ENCODE results near the gene OR5AU1.

DNA sequence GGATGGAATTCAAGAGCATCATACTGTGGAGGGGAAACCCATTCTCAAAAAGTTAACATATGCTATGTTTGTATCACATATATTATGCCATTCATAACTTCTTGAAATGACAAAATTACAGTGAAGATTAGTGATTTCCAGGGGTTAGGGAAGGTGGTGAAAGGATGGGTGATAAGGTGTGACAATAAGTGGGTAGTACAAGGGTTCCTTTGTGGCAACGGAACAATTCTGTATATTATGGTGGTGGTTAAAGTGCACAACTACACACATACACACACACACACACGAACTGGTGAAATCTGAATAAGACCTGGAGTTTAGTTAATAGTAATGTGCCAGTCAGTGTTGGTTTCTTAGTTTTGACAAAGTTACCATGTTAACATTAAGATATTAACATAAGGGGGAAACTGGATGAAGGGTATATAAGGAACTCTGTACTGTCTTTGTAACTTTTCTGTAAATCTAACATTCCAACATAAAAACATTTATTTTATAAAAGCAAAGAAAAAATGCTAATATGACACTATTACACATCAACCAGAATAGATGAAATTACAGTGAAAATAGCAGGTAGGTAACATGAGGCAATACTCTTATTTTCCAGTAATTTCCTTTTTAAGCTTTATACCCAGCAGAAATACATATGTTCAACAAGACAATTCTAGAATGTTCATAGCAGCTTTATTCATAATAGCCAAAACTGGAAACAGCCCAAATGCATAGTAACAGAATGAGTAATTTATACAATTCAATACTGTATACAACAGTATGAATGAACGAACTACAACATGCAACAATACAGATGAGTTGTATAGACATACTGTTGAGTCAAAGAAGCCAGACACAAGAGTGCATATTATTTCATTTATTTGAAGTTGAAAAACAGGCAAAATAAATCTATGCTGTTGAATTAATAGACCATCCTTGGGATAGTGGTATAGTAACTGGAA, 44.0 kb upstream of the OR5AU1 start:
- TF ChIP-seq, protein P1, sequence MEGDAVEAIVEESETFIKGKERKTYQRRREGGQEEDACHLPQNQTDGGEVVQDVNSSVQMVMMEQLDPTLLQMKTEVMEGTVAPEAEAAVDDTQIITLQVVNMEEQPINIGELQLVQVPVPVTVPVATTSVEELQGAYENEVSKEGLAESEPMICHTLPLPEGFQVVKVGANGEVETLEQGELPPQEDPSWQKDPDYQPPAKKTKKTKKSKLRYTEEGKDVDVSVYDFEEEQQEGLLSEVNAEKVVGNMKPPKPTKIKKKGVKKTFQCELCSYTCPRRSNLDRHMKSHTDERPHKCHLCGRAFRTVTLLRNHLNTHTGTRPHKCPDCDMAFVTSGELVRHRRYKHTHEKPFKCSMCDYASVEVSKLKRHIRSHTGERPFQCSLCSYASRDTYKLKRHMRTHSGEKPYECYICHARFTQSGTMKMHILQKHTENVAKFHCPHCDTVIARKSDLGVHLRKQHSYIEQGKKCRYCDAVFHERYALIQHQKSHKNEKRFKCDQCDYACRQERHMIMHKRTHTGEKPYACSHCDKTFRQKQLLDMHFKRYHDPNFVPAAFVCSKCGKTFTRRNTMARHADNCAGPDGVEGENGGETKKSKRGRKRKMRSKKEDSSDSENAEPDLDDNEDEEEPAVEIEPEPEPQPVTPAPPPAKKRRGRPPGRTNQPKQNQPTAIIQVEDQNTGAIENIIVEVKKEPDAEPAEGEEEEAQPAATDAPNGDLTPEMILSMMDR (IDR thresholded peaks at IDR 0.05) = no peak
- TF ChIP-seq EZH2 (IDR thresholded peaks at IDR 0.05) = no peak

All from neural progenitor cell (in vitro differentiated cells).